GM20431 (cell line): ENCODE results near the gene HLA-DMA.

Experiments
- in situ Hi-C: fragments of 300-500 bp; cut with MseI, MboI; formaldehyde crosslinking; loops from one replicate; pipeline ENCODE4 v1.15.0; 2020; ENCODE audit warnings: low sequenced_read_pairs; ENCODE audit not compliant: unreplicated experiment

HLA-DMA gene

GRCh38 chr6:32937230-32937633 lies 15.7 kb downstream of the HLA-DMA start:
- in situ Hi-C loops, result loop anchor here (10.0 kb wide), 1 partner anchor 48 kb away; no protein-coding TSS in a partner anchor

DNA sequence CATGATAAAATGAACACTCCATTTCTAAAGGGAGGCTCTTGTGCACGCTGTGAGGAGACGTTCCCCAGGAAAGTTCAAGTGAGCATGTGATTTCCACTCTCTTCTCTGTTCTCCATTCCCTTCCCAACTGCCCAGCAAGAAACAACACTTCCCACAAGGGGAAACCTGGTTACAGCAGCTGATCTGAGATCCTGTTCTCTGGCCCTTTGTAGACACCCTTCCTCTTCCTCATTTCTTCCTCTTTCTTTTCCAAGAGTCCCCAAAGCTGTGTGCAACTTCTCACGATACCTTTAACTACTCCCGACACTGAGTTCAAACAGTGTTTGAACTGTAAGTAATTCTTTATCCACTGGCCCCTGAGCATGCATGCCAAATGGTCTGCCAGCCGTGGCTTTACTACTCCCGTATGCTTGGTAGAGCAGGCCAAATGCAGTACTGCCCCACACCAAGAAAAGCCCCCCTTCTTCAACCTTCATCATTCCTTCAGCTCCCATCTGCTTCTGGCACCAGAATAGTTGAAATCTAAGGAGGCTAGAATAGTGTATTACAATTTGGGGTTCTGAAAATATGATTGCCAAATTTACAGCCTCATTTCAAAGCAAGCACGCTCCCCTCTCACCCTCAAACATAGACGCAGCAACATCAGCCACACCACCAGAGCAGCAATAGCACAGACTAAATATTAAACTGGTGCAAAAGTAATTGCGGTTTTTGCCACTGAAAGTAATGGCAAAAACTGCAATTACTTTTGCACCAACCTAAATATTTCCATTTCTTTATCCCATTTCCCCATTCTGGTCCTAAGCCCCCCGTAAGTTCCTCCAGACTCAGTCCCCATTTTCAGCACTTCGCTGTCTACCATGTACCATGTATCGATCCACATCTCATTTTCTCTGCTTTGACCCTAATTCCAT lies 16.4 kb downstream of the HLA-DMA start:
- in situ Hi-C loops, result loop anchor here (10.0 kb wide), 1 partner anchor 48 kb away; no protein-coding TSS in a partner anchor

DNA sequence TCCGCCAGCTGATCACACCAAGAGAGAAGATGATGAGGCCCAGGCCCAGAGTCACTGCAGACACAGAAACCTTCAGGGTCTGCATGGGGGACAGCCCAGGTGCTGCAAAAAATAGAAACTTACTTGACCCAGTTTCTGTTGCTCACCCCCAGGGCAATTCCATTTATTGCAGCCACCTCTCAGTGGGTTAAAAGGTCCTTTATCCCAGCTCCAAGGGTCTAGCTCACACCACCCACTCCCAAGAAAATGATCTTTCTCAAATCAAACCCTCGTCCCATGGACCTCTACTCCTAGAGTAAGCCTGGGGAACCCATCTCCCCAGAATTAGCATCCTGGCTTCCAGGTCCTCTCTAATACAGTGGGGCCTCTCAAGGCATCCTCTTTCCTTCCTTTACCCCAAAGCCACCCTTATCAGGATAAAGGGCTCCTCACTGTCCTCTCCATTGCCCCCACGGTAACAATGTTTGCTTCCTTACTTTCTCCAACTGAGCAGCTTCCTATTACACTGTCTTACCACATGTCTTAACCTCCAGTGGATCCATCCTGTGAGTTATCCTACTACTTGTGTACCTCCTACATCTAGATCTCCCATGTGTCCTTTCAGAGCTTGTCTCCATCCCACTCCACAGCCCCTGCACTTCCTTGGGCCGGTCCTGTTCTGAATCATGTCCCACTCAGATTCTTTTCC lies 17.2 kb downstream of the HLA-DMA start:
- in situ Hi-C loops, result loop anchor here (10.0 kb wide), 1 partner anchor 49 kb away; no protein-coding TSS in a partner anchor

DNA sequence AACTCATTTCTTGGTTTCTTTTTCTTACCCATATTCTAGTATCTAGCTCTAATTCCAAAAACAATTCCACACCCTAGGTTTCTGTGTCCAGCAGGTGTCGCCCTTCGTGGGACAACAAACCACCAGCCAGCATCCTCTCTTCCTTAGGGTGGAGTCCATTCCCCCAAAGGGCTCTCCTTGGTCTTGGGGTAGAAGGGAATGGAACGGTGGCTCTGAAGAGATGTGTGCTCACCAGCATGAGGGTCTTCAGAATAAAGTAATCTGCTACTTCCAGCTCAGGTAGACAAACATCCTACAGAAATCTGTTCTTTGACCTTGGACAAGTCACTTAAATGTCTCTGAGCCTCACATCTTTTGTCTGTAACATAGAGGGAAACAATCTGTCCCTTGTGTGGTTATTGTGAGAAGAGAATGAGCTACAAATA lies 19.2 kb downstream of the HLA-DMA start:
- in situ Hi-C loops, result loop anchor here (10.0 kb wide), 1 partner anchor 51 kb away; no protein-coding TSS in a partner anchor

- in situ Hi-C loops, result loop anchor here (10.0 kb wide), 1 partner anchor 53 kb away; no protein-coding TSS in a partner anchor
Observed at GRCh38 chr6:32932132-32932868, 20.6 kb downstream of the HLA-DMA start.

- in situ Hi-C loops, result loop anchor here (10.0 kb wide), 1 partner anchor 54 kb away; no protein-coding TSS in a partner anchor
Observed at GRCh38 chr6:32931211-32931610, 21.7 kb downstream of the HLA-DMA start.

GRCh38 chr6:32922083-32922482 lies 30.8 kb downstream of the HLA-DMA start:
- in situ Hi-C loops, result no loop called here

DNA sequence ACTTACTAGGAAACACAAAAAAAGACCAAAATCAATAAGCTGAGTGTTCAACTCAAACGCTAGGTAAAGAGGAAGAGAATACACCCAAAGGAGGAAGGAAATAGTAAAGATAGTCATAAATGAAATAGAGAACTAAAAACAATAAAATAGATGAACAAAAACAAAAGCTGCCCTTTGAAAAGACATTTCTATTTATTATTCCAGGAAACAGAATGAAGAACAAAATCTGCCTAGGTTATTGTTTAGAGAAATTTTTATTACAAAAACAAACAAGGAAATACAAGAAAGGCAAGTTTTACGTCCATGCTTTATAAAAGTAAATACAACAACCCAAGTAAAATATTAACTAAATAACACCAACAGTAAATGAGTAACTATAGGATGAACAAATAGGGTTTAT lies 32.2 kb downstream of the HLA-DMA start:
- in situ Hi-C loops, result no loop called here

GRCh38 chr6:32912951-32913350 lies 39.9 kb downstream of the HLA-DMA start:
- in situ Hi-C loops, result no loop called here

- in situ Hi-C loops, result no loop called here
Observed at GRCh38 chr6:32908897-32909296, 44.0 kb downstream of the HLA-DMA start.

DNA sequence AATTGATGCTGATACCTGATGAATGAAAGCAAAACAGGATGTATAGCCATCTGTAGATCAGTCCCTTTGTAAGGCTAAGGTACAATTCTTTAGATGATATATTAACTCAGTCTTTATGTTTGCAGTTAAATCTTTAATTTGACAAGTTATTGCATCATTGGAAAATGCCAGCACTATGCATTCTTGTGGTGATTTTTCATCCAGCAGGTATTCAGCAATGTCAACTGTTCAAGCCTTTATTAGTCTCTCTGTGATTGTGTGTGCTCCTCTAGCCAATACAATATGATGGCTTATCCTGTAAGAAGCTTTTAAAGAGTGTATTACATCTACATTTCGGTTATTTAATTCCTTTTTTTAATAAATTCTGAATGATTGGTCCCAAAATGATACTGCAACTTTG lies 46.4 kb downstream of the HLA-DMA start:
- in situ Hi-C loops, result no loop called here

- in situ Hi-C loops, result no loop called here
Observed at GRCh38 chr6:32905078-32905477, 47.8 kb downstream of the HLA-DMA start.

DNA sequence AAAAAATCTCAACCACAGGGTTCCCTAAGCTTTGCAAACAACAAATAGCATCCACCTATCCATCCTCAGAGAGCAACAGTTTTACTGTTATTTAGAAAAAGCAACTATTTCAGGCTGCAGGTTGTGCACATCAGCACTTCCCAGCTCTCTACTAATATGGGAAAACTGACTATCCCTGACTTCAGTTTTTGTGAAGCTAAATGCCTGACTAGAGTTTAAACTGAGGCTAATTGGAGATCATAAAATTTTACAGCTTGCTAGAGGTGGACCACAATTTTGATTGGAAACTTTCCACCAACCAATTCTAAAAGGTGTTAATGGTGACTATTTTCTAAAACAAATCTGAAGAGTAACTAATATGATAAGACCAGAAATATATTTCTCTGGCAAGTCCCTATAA lies 48.9 kb downstream of the HLA-DMA start:
- in situ Hi-C loops, result no loop called here
